K562 (cell line): ENCODE measurements around the gene TFRC. TPM values are rescaled to one million over a fixed set of nuclear protein-coding genes. Genes with fewer than 3 reads are reported as not detected.

Experiments used
- BCOR ChIP-seq: fragments of 450-650 bp; IDR thresholded peaks from 2 replicates; pipeline ENCODE4 v1.6.1; 2016
- KLF1 ChIP-seq: fragments of 450-650 bp; IDR thresholded peaks from 2 replicates; pipeline ENCODE4 v1.6.1; 2016; ENCODE audit warnings: missing genetic modification characterization, missing compliant biosample characterization
- NCOR1 ChIP-seq: fragments of 450-650 bp; IDR thresholded peaks from 2 replicates; pipeline ENCODE4 v1.6.1; 2016; ENCODE audit warnings: mild to moderate bottlenecking, moderate library complexity
- NR2F6 ChIP-seq: fragments of 450-650 bp; formaldehyde crosslinking; IDR thresholded peaks from 2 replicates; pipeline ENCODE4 v1.4.0; 2020; ENCODE audit warnings: mild to moderate bottlenecking
- PHTF2 ChIP-seq: fragments of 250-450 bp; sonication (Bioruptor Pico); IDR thresholded peaks from 2 replicates; pipeline ENCODE4 v1.5.0; 2021; ENCODE audit warnings: mild to moderate bottlenecking
- RFX1 ChIP-seq: fragments of 450-650 bp; IDR thresholded peaks from 2 replicates; pipeline ENCODE4 v1.6.1; 2016; ENCODE audit warnings: mild to moderate bottlenecking, moderate library complexity
- SMAD4 ChIP-seq: fragments of 250-450 bp; sonication (Bioruptor Pico); conservative IDR thresholded peaks from 2 replicates; pipeline ENCODE4 v1.8.0; 2021; ENCODE audit warnings: inconsistent platforms, mild to moderate bottlenecking, moderate library complexity
- SNIP1 ChIP-seq: fragments of 450-650 bp; IDR thresholded peaks from 2 replicates; pipeline ENCODE4 v1.7.1; 2017; ENCODE audit warnings: low read depth, mild to moderate bottlenecking
- ZBTB8A ChIP-seq: fragments of 450-650 bp; IDR thresholded peaks from 2 replicates; pipeline ENCODE4 v1.6.1; 2018; ENCODE audit warnings: mild to moderate bottlenecking, moderate library complexity; ENCODE audit not compliant: partially characterized antibody
- ZFP36 ChIP-seq: fragments of 150-350 bp; IDR thresholded peaks from 2 replicates; pipeline ENCODE4 v1.6.1; 2018; ENCODE audit warnings: low read length, low read depth; ENCODE audit not compliant: partially characterized antibody
- polyA plus RNA-seq, 8 experiments: library from polyadenylated mRNA; depleted of rRNA in 4 of 8; stranded (reverse) in 5 of 8; unstranded in 3 of 8; fragments of >200 nt; fragmentation: Nextera tagmentation in 2 of 8; fragmentation: Illumina TruSeq in 1 of 8; extraction: Ambion mirVana in 2 of 8; extraction: Trizol in 1 of 8; gene quantifications; 2 replicates each; pipeline versions ENCODE4 v1.2.1 to v1.2.3, GENCODE V29; 2011 to 2014; ENCODE audit warnings: inconsistent platforms in 1 of 8, missing spikeins in 1 of 8
- total RNA-seq, 7 experiments: library from RNA; depleted of rRNA in 6 of 7; stranded (reverse); fragments of >200 nt in 6 of 7; fragmentation: Illumina TruSeq in 2 of 7; extraction: Trizol in 2 of 7; gene quantifications; 2 replicates each; pipeline versions ENCODE4 v1.2.1 to v1.2.3, GENCODE V29; 2011 to 2021; ENCODE audit warnings: low replicate concordance in 1 of 7
- TF ChIP-seq, protein P1 (sequence below), 2 experiments: fragments of 450-650 bp; IDR thresholded peaks; 2 replicates each; pipeline ENCODE4 v1.6.1; 2016
- TF ChIP-seq, protein P2 (sequence below): sonication (generic); formaldehyde crosslinking; IDR thresholded peaks from 2 replicates; pipeline ENCODE4 v1.8.1; 2022; ENCODE audit warnings: missing genetic modification reagents
- TF ChIP-seq, protein P3 (sequence below): fragments of 250-450 bp; sonication (Bioruptor Pico); IDR thresholded peaks from 2 replicates; pipeline ENCODE4 v1.8.0; 2022; ENCODE audit warnings: inconsistent platforms
- TF ChIP-seq, protein P4 (sequence below): IDR thresholded peaks from 3 replicates; pipeline ENCODE4 v1.6.1; 2011; ENCODE audit warnings: borderline replicate concordance, mild to moderate bottlenecking; ENCODE audit not compliant: insufficient read length, insufficient read depth
- TF ChIP-seq, protein P5 (sequence below): fragments of 450-650 bp; IDR thresholded peaks from 2 replicates; pipeline ENCODE4 v1.6.1; 2017; ENCODE audit warnings: mild to moderate bottlenecking, moderate library complexity
- TF ChIP-seq, protein P6 (sequence below): fragments of 450-650 bp; IDR thresholded peaks from 2 replicates; pipeline ENCODE4 v1.6.1; 2017; ENCODE audit warnings: antibody characterized with exemption, mild to moderate bottlenecking

Gene TFRC
- total and polyA plus RNA-seq, 9 of the 15 experiments (the other 6 are each of a cell fraction or from before 2014, with no cell fraction given): 149 to 679 (median 332) TPM

DNA sequence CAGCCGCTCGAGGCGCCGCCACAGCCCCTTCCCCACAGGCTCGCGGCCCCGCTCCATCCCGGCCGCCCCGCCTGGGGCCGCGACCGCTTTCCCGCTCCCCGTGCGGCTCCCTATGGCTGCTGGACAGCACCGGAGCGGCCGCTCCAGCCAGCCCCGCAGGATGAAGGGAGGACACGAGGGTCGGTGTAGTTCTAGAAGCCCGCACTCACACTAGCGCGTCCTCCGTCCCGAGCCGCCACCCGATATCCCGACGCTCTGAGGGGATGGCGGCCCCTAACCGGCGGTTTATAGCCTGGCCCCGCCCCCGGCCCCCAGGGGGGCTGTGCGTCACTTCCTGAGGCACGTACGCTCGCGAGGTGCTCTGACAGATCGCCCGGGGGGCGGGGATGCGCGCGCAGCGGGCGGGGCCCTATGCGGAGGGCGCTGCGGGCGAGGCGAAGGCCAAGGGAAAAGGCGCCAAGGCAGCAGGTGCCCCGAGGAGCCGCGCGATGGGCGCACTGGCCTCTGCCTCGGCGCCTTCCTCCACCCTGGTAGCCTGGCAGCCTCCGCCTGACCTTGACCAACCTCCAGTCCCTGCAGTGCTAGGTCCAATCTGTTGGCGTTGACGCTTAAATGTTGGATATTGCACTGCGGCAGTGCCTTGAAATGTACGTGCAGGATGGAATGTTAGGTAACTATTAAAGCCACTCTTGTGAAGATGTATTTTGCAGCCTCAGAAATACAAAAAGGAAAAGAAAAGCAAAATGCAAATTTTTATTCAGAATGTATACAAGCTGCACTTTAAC, at the start of gene TFRC (continued):
- TF ChIP-seq, protein P1, sequence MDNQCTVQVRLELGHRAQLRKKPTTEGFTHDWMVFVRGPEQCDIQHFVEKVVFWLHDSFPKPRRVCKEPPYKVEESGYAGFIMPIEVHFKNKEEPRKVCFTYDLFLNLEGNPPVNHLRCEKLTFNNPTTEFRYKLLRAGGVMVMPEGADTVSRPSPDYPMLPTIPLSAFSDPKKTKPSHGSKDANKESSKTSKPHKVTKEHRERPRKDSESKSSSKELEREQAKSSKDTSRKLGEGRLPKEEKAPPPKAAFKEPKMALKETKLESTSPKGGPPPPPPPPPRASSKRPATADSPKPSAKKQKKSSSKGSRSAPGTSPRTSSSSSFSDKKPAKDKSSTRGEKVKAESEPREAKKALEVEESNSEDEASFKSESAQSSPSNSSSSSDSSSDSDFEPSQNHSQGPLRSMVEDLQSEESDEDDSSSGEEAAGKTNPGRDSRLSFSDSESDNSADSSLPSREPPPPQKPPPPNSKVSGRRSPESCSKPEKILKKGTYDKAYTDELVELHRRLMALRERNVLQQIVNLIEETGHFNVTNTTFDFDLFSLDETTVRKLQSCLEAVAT (IDR thresholded peaks at IDR 0.05): peak; percentile 94
- TF ChIP-seq, protein P2, sequence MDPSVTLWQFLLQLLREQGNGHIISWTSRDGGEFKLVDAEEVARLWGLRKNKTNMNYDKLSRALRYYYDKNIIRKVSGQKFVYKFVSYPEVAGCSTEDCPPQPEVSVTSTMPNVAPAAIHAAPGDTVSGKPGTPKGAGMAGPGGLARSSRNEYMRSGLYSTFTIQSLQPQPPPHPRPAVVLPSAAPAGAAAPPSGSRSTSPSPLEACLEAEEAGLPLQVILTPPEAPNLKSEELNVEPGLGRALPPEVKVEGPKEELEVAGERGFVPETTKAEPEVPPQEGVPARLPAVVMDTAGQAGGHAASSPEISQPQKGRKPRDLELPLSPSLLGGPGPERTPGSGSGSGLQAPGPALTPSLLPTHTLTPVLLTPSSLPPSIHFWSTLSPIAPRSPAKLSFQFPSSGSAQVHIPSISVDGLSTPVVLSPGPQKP (CRISPR knock-in tag): no peak
- TF ChIP-seq BCOR (no peak), NCOR1 (peak; percentile 74), SNIP1 (no peak), RFX1 (no peak), PHTF2 (CRISPR knock-in tag) (peak; percentile 59; the same call in 1 of the 2 replicates), ZFP36 (no peak), NR2F6 (CRISPR knock-in tag) (peak; percentile 91), ZBTB8A (no peak), KLF1 (tag) (peak; percentile 82), SMAD4 (CRISPR knock-in tag) (peak; percentile 54; the same call in 1 of the 2 replicates)
- TF ChIP-seq, protein P3, sequence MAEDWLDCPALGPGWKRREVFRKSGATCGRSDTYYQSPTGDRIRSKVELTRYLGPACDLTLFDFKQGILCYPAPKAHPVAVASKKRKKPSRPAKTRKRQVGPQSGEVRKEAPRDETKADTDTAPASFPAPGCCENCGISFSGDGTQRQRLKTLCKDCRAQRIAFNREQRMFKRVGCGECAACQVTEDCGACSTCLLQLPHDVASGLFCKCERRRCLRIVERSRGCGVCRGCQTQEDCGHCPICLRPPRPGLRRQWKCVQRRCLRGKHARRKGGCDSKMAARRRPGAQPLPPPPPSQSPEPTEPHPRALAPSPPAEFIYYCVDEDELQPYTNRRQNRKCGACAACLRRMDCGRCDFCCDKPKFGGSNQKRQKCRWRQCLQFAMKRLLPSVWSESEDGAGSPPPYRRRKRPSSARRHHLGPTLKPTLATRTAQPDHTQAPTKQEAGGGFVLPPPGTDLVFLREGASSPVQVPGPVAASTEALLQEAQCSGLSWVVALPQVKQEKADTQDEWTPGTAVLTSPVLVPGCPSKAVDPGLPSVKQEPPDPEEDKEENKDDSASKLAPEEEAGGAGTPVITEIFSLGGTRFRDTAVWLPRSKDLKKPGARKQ: peak; percentile 97
- TF ChIP-seq, protein P4, sequence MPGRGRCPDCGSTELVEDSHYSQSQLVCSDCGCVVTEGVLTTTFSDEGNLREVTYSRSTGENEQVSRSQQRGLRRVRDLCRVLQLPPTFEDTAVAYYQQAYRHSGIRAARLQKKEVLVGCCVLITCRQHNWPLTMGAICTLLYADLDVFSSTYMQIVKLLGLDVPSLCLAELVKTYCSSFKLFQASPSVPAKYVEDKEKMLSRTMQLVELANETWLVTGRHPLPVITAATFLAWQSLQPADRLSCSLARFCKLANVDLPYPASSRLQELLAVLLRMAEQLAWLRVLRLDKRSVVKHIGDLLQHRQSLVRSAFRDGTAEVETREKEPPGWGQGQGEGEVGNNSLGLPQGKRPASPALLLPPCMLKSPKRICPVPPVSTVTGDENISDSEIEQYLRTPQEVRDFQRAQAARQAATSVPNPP: no peak
- TF ChIP-seq, protein P5, sequence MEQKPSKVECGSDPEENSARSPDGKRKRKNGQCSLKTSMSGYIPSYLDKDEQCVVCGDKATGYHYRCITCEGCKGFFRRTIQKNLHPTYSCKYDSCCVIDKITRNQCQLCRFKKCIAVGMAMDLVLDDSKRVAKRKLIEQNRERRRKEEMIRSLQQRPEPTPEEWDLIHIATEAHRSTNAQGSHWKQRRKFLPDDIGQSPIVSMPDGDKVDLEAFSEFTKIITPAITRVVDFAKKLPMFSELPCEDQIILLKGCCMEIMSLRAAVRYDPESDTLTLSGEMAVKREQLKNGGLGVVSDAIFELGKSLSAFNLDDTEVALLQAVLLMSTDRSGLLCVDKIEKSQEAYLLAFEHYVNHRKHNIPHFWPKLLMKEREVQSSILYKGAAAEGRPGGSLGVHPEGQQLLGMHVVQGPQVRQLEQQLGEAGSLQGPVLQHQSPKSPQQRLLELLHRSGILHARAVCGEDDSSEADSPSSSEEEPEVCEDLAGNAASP: no peak
- TF ChIP-seq, protein P6, sequence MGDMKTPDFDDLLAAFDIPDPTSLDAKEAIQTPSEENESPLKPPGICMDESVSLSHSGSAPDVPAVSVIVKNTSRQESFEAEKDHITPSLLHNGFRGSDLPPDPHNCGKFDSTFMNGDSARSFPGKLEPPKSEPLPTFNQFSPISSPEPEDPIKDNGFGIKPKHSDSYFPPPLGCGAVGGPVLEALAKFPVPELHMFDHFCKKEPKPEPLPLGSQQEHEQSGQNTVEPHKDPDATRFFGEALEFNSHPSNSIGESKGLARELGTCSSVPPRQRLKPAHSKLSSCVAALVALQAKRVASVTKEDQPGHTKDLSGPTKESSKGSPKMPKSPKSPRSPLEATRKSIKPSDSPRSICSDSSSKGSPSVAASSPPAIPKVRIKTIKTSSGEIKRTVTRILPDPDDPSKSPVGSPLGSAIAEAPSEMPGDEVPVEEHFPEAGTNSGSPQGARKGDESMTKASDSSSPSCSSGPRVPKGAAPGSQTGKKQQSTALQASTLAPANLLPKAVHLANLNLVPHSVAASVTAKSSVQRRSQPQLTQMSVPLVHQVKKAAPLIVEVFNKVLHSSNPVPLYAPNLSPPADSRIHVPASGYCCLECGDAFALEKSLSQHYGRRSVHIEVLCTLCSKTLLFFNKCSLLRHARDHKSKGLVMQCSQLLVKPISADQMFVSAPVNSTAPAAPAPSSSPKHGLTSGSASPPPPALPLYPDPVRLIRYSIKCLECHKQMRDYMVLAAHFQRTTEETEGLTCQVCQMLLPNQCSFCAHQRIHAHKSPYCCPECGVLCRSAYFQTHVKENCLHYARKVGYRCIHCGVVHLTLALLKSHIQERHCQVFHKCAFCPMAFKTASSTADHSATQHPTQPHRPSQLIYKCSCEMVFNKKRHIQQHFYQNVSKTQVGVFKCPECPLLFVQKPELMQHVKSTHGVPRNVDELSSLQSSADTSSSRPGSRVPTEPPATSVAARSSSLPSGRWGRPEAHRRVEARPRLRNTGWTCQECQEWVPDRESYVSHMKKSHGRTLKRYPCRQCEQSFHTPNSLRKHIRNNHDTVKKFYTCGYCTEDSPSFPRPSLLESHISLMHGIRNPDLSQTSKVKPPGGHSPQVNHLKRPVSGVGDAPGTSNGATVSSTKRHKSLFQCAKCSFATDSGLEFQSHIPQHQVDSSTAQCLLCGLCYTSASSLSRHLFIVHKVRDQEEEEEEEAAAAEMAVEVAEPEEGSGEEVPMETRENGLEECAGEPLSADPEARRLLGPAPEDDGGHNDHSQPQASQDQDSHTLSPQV: peak; percentile 80
